WTC11 (cell line): ENCODE data around the gene CTNS. TPM values are rescaled to one million over a fixed set of nuclear protein-coding genes. Genes with fewer than 3 reads are reported as not detected.

Experiments
- ATAC-seq: fragments of 200-7000 bp; cut with Tn5 transposase; 2 replicates; pipeline ENCODE4 v1.10.0; 2021; ENCODE audit warnings: mild to moderate bottlenecking, moderate library complexity
- CTCF ChIA-PET: fragments of 300-600 bp; sonication (Branson Sonifier 250); formaldehyde crosslinking; loops from one replicate; lab custom pipeline; 2021; ENCODE audit warnings: antibody characterized with exemption; lab: Charles Lee
- POLR2A ChIA-PET: fragments of 350-600 bp; sonication (Branson Sonifier 250); formaldehyde crosslinking; loops from one replicate; lab custom pipeline; 2021; ENCODE audit warnings: antibody characterized with exemption; lab: Charles Lee
- DNase-seq: peaks from one replicate; pipeline ENCODE4 v3.0.0; 2021; ENCODE audit warnings: low spot score
- H3K27ac Mint-ChIP-seq: 2 replicates; pipeline ENCODE4 v1.8.0; 2021; ENCODE audit warnings: mixed read lengths
- H3K27me3 Mint-ChIP-seq: 2 replicates; pipeline ENCODE4 v1.8.0; 2021; ENCODE audit warnings: low read depth, mild to moderate bottlenecking, moderate library complexity, mixed read lengths
- H3K36me3 Mint-ChIP-seq: 2 replicates; pipeline ENCODE4 v1.8.0; 2021; ENCODE audit warnings: mixed read lengths
- H3K4me1 Mint-ChIP-seq: 2 replicates; pipeline ENCODE4 v1.8.0; 2022; ENCODE audit warnings: mixed read lengths
- H3K4me3 Mint-ChIP-seq: 2 replicates; pipeline ENCODE4 v1.8.0; 2021; ENCODE audit warnings: mild to moderate bottlenecking, moderate library complexity, mixed read lengths
- H3K9me3 Mint-ChIP-seq: 2 replicates; pipeline ENCODE4 v1.8.0; 2021; ENCODE audit warnings: mixed read lengths
- AR ChIP-seq: fragments of 250-450 bp; sonication (Bioruptor Pico); IDR thresholded peaks from 2 replicates; pipeline ENCODE4 v1.9.0; 2021; ENCODE audit warnings: mild to moderate bottlenecking
- ATF1 ChIP-seq: sonication (generic); formaldehyde crosslinking; IDR thresholded peaks from 2 replicates; pipeline ENCODE4 v1.8.1; 2023; ENCODE audit warnings: mild to moderate bottlenecking, moderate library complexity, missing genetic modification reagents
- ATF3 ChIP-seq: sonication (generic); formaldehyde crosslinking; conservative IDR thresholded peaks from 2 replicates; pipeline ENCODE4 v1.8.1; 2022; ENCODE audit warnings: mild to moderate bottlenecking, missing genetic modification reagents
- FOXP1 ChIP-seq: sonication (generic); formaldehyde crosslinking; IDR thresholded peaks from 2 replicates; pipeline ENCODE4 v1.8.0; 2022; ENCODE audit warnings: missing genetic modification reagents, mild to moderate bottlenecking, moderate library complexity, borderline replicate concordance
- GABPB1 ChIP-seq: sonication (generic); formaldehyde crosslinking; IDR thresholded peaks from 2 replicates; pipeline ENCODE4 v1.8.1; 2023; ENCODE audit warnings: mild to moderate bottlenecking, missing genetic modification reagents
- GTF2I ChIP-seq: fragments of 250-450 bp; sonication (Bioruptor Pico); conservative IDR thresholded peaks from 2 replicates; pipeline ENCODE4 v1.4.0; 2021; ENCODE audit warnings: mild to moderate bottlenecking
- IRF1 ChIP-seq: sonication (generic); formaldehyde crosslinking; IDR thresholded peaks from 2 replicates; pipeline ENCODE4 v1.8.0; 2023; ENCODE audit warnings: missing genetic modification reagents
- IRF2 ChIP-seq: sonication (generic); formaldehyde crosslinking; IDR thresholded peaks from 2 replicates; pipeline ENCODE4 v1.8.0; 2022; ENCODE audit warnings: low read depth, missing genetic modification reagents, borderline replicate concordance
- NFATC4 ChIP-seq: fragments of 250-450 bp; sonication (Bioruptor Pico); IDR thresholded peaks from 2 replicates; pipeline ENCODE4 v1.9.0; 2021; ENCODE audit warnings: mild to moderate bottlenecking
- NR3C1 ChIP-seq: sonication (generic); formaldehyde crosslinking; conservative IDR thresholded peaks from 2 replicates; pipeline ENCODE4 v1.8.1; 2023; ENCODE audit warnings: low read depth, mild to moderate bottlenecking, missing genetic modification reagents
- OVOL2 ChIP-seq: fragments of 250-450 bp; sonication (Bioruptor Pico); IDR thresholded peaks from 2 replicates; pipeline ENCODE4 v1.9.0; 2021; ENCODE audit warnings: mild to moderate bottlenecking, borderline replicate concordance
- PRRX2 ChIP-seq: fragments of 250-450 bp; sonication (Bioruptor Pico); IDR thresholded peaks from 2 replicates; pipeline ENCODE4 v1.8.0; 2021; ENCODE audit warnings: mild to moderate bottlenecking
- RELA ChIP-seq: sonication (generic); formaldehyde crosslinking; IDR thresholded peaks from 2 replicates; pipeline ENCODE4 v1.8.1; 2022; ENCODE audit warnings: missing genetic modification reagents, mild to moderate bottlenecking, borderline replicate concordance
- SMAD3 ChIP-seq: sonication (generic); formaldehyde crosslinking; IDR thresholded peaks from 2 replicates; pipeline ENCODE4 v1.8.0; 2022; ENCODE audit warnings: missing genetic modification reagents, mild to moderate bottlenecking, borderline replicate concordance
- SOX15 ChIP-seq: fragments of 250-450 bp; sonication (Bioruptor Pico); IDR thresholded peaks from 2 replicates; pipeline ENCODE4 v1.9.0; 2021; ENCODE audit warnings: mild to moderate bottlenecking
- TEAD1 ChIP-seq: sonication (generic); formaldehyde crosslinking; IDR thresholded peaks from 2 replicates; pipeline ENCODE4 v1.8.0; 2022; ENCODE audit warnings: mild to moderate bottlenecking, missing genetic modification reagents
- ZNF121 ChIP-seq: sonication (generic); formaldehyde crosslinking; IDR thresholded peaks from 2 replicates; pipeline ENCODE4 v1.8.0; 2023; ENCODE audit warnings: missing genetic modification reagents
- ZNF232 ChIP-seq: sonication (generic); formaldehyde crosslinking; IDR thresholded peaks from 2 replicates; pipeline ENCODE4 v1.8.0; 2022; ENCODE audit warnings: mild to moderate bottlenecking, missing genetic modification reagents
- ZNF263 ChIP-seq: sonication (generic); formaldehyde crosslinking; IDR thresholded peaks from 2 replicates; pipeline ENCODE4 v1.8.1; 2022; ENCODE audit warnings: low read depth, mild to moderate bottlenecking, moderate library complexity, missing genetic modification reagents
- ZNF317 ChIP-seq: sonication (generic); formaldehyde crosslinking; IDR thresholded peaks from 2 replicates; pipeline ENCODE4 v1.8.1; 2023; ENCODE audit warnings: low read depth, mild to moderate bottlenecking, moderate library complexity, missing genetic modification reagents, borderline replicate concordance
- ZNF396 ChIP-seq: fragments of 250-450 bp; sonication (Bioruptor Pico); IDR thresholded peaks from 2 replicates; pipeline ENCODE4 v1.8.0; 2021; ENCODE audit warnings: mild to moderate bottlenecking, moderate library complexity, borderline replicate concordance
- ZNF671 ChIP-seq: fragments of 250-450 bp; sonication (Bioruptor Pico); IDR thresholded peaks from 2 replicates; pipeline ENCODE4 v1.8.0; 2021; ENCODE audit warnings: mild to moderate bottlenecking
- total RNA-seq: library from RNA; stranded (reverse); gene quantifications from 3 replicates; pipeline ENCODE4 v1.2.3, GENCODE V29; 2021

CTNS gene
- total RNA-seq, 1 experiment from 2014 or later: 10.7 TPM

GRCh38 chr17:3691617-3692067 is 55.1 kb downstream of the CTNS start:
- CTCF ChIA-PET: interaction anchor here (0.7 to 1.9 kb wide), 14 partner anchors 9 to 655 kb away, joined by 3 to 25 read pairs (median 4); partner anchors contain the start of genes CTNS and SHPK
- H3K27me3 Mint-ChIP-seq: peaks cover 18% of the 10 kb centered on the region
- POLR2A ChIA-PET: no interaction called here
- TF ChIP-seq NFATC4 (CRISPR knock-in tag): no peak
- TF ChIP-seq TEAD1 (CRISPR knock-in tag): no peak
- no peak for TF ChIP-seq ZNF263
- TF ChIP-seq ZNF396 (CRISPR knock-in tag): no peak
- TF ChIP-seq NR3C1 (CRISPR knock-in tag): no peak
- TF ChIP-seq ZNF671: no peak
- TF ChIP-seq IRF2: no peak
- no peak for TF ChIP-seq IRF1
- no peak for TF ChIP-seq ATF1 (CRISPR knock-in tag)
- no peak for TF ChIP-seq RELA (CRISPR knock-in tag)
- TF ChIP-seq SOX15 (CRISPR knock-in tag): no peak
- TF ChIP-seq ZNF317 (CRISPR knock-in tag): no peak
- no peak for TF ChIP-seq SMAD3
- no peak for TF ChIP-seq GABPB1 (CRISPR knock-in tag)
- no peak for TF ChIP-seq PRRX2
- no peak for TF ChIP-seq FOXP1 (CRISPR knock-in tag)
- TF ChIP-seq ZNF232: no peak
- TF ChIP-seq AR (CRISPR knock-in tag): no peak
- no peaks in the 10 kb centered on the region for H3K36me3 Mint-ChIP-seq
- peak; percentile 70 for DNase-seq
- H3K4me3 Mint-ChIP-seq: no peak overlapping the region
- ATAC-seq: peak; percentile 44
- peaks cover 15% of the 10 kb centered on the region for H3K4me1 Mint-ChIP-seq
- no peaks in the 10 kb centered on the region for H3K9me3 Mint-ChIP-seq
- no peak overlapping the region for H3K27ac Mint-ChIP-seq

GRCh38 chr17:3692346-3692745 is 55.8 kb downstream of the CTNS start:
- peak; percentile 61 for DNase-seq
- Mint-ChIP-seq H3K4me1 (peaks cover 17% of the 10 kb centered on the region), H3K4me3 (no peak overlapping the region; the same call in 1 of the 2 replicates), H3K36me3 (no peaks in the 10 kb centered on the region), H3K27ac (no peak overlapping the region), H3K9me3 (no peaks in the 10 kb centered on the region), H3K27me3 (peaks cover 23% of the 10 kb centered on the region)
- POLR2A ChIA-PET: no interaction called here
- peak; percentile 6; the same call in 1 of the 2 replicates for ATAC-seq
- CTCF ChIA-PET: interaction anchor here (0.7 to 1.9 kb wide), 10 partner anchors 9 to 155 kb away, joined by 3 to 25 read pairs (median 4); no protein-coding TSS in a partner anchor
- TF ChIP-seq ZNF121 (CRISPR knock-in tag): peak; percentile 98
- TF ChIP-seq GTF2I (CRISPR knock-in tag): 0 out of 2 replicates have a peak, but pooled peaks have one; percentile 51
- TF ChIP-seq ATF3 (CRISPR knock-in tag): no peak

- Mint-ChIP-seq H3K9me3 (0 out of 2 replicates have a peak, but pooled peaks cover 4% of the 10 kb centered on the region), H3K4me3 (no peak overlapping the region), H3K36me3 (no peaks in the 10 kb centered on the region), H3K27me3 (peaks cover 31% of the 10 kb centered on the region), H3K27ac (no peak overlapping the region), H3K4me1 (peaks cover 14% of the 10 kb centered on the region)
- no peak for DNase-seq
- CTCF ChIA-PET: no interaction called here
- TF ChIP-seq IRF1 (no peak), OVOL2 (no peak), GTF2I (CRISPR knock-in tag) (no peak)
- POLR2A ChIA-PET: no interaction called here
- no peak for ATAC-seq
These were observed 56.6 kb downstream of the CTNS start for GRCh38 chr17:3693141-3693540.
